GM20000 (cell line): ENCODE data around the gene SPRED2.

ENCODE experiments used
- DNase-seq: peaks from one replicate; pipeline ENCODE4 v3.0.0; 2012; ENCODE audit warnings: low spot score
- CTCF ChIP-seq: IDR thresholded peaks from 2 replicates; pipeline ENCODE4 v1.5.1; 2012; ENCODE audit warnings: mild to moderate bottlenecking, control low read depth; ENCODE audit errors: extremely low read depth, missing control alignments

The SPRED2 gene

DNA sequence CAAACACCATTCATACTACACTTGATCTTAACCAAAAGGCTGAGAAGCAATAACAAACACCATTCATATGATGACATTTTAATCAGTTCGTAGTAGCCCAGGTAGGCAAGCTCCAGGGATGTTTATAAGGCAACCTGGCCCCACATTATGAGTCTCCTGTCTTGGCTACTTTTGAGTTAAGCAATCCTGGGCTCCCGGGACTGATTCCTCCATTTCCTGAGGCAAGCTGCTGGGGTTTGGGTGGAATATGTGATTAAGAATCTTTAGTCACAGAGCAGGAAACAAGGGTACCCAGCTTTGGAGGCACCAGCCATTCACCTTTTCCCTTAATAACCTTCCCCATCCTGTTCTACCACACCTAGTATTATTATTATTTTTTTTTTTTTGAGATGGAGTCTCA is 24.5 kb upstream of the SPRED2 start:
- no peak for TF ChIP-seq CTCF
- no peak for DNase-seq

DNA sequence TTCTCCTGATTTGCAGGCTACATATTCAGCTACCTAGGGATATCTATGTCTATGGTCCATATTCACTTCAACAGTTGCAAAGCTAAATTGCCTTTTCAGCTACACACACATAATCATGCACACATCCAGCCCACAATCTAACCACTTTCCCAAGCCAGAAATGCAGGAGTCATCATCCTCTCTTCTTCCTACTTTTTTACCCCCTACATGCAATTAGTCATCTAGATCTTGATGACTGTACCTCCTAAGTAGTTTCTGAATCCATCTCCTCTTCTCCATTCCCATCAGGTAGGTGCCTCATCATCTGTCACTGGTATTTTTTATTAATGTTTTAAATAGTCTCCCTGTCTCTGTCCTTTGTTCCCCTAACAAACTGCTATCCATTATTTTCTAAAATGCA is 23.7 kb upstream of the SPRED2 start:
- TF ChIP-seq CTCF = no peak

DNA sequence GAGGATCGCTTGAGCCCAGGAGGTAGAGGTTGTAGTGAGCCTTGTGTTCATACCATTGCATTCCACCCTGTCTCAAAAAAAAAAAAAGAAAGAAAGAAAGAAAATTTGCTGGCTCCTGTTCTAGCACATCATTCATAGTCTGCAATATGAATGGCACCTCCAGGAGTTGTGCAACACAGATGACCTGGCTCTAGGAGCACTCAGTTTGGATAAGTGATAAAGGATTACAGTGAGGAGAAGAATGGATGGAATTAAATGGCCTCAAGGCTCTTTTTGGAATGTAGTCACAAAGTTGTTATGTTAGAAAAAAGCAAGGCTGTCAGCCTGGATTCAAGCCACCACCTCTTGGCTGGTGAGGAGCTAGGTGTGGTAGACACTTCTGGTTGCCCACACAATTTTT is 21.5 kb upstream of the SPRED2 start:
- no peak for TF ChIP-seq CTCF

More for the DNA sequence above, 23.7 kb upstream of the SPRED2 start:
- no peak for DNase-seq

GRCh38 chr2:65452150-65452895 is 19.9 kb upstream of the SPRED2 start:
- TF ChIP-seq CTCF = no peak
- no peak for DNase-seq

More for the DNA sequence above, 21.5 kb upstream of the SPRED2 start:
- no peak for DNase-seq

DNA sequence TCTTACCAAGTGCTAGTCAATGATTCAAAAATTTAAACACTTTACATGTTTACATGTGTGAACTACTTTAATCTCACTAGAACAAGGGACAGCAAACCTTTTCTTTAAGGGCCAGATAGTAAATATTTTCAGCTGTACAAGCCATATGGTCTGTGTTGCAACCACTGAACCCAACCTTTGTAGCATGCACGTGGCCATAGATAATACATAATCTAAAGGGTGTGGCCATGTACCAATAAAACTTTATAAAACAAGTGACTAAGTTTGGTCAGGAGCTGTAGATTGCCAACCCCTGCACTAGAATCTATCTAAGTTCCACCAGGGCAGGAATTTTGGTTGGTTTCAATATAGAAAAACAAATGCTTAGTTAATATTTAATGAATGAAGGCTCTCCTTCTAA is 18.4 kb upstream of the SPRED2 start:
- DNase-seq = no peak
- no peak for TF ChIP-seq CTCF

DNA sequence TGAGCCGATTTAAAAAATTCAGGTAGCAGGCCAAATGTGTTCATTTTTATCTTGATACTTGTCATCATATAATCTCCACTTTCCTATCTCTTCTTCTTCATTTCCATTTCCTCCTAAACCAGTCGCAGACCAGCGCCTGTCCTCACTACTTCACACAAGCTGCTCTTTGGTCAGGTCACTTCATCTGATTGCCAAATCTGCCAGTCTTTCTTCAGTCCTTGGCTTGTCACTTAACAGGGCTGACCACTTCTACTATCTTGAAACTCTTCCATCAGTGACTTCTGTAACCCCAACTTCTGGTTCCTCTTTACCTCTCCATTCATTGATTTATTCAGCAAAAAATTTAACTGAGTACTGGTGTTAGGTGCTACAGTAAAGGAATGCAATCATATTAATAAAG is 18.0 kb upstream of the SPRED2 start:
- TF ChIP-seq CTCF = no peak

GRCh38 chr2:65443509-65444186 is 11.2 kb upstream of the SPRED2 start:
- no peak for TF ChIP-seq CTCF
- DNase-seq = no peak

More for the DNA sequence above, 18.0 kb upstream of the SPRED2 start:
- no peak for DNase-seq
